ENCODE results near the gene SERF2.
"Not testable (repeated sequence)": the region's sequence is repeated elsewhere in the genome, so short reads cannot be mapped to it uniquely, and the experiment has no call there.

The SERF2 gene

GRCh38 chr15:43830691-43831275 lies 38.7 kb downstream of the SERF2 start:
- not testable (repeated sequence) for DNase-seq

GRCh38 chr15:43831519-43832052 lies 39.5 kb downstream of the SERF2 start:
- DNase-seq = not testable (repeated sequence)

- DNase-seq = not testable (repeated sequence)
Measured at GRCh38 chr15:43832485-43832884, 40.4 kb downstream of the SERF2 start.

- DNase-seq = no peak
Measured at GRCh38 chr15:43845421-43845820, 53.3 kb downstream of the SERF2 start.

Measured in activated CD4-positive, alpha-beta T cell treated with anti-CD3 and anti-CD28 coated beads for 1 hour (primary cell).